Loucy (cell line): Measurements from ENCODE around the gene PPP1R10.
A peak's percentile ranks its signal among the peaks of the same experiment; 100 is the strongest.

Experiments used
- H2AFZ ChIP-seq: fragments of 200-600 bp; sonication (generic); 2 replicates; pipeline ENCODE4 v1.6.0; 2016; ENCODE audit warnings: antibody characterized with exemption, mild to moderate bottlenecking, low read length, moderate library complexity
- H3F3A ChIP-seq: fragments of 200-600 bp; 2 replicates; pipeline ENCODE4 v1.6.0; 2016; ENCODE audit warnings: antibody characterized with exemption, low read depth, mild to moderate bottlenecking
- H3K27me3 ChIP-seq: fragments of 200-600 bp; sonication (generic); 2 replicates; pipeline ENCODE4 v1.6.1; 2014; ENCODE audit warnings: low read length, mild to moderate bottlenecking; ENCODE audit not compliant: insufficient read depth, poor library complexity, severe bottlenecking
- H3K36me3 ChIP-seq: fragments of 200-600 bp; sonication (generic); 2 replicates; pipeline ENCODE4 v1.6.1; 2016; ENCODE audit warnings: low read length; ENCODE audit not compliant: insufficient read depth
- H3K4me1 ChIP-seq: fragments of 200-600 bp; sonication (generic); 2 replicates; pipeline ENCODE4 v1.5.1; 2014; ENCODE audit warnings: low read length, mild to moderate bottlenecking; ENCODE audit not compliant: insufficient read depth, poor library complexity, severe bottlenecking
- H3K4me2 ChIP-seq: fragments of 200-600 bp; sonication (generic); 2 replicates; pipeline ENCODE4 v1.6.0; 2014; ENCODE audit warnings: antibody characterized with exemption, low read length, low read depth, mild to moderate bottlenecking; ENCODE audit not compliant: poor library complexity, severe bottlenecking
- H3K4me3 ChIP-seq: fragments of 200-600 bp; sonication (generic); 2 replicates; pipeline ENCODE4 v1.5.1; 2014; ENCODE audit warnings: low read length, mild to moderate bottlenecking, mixed read lengths; ENCODE audit not compliant: poor library complexity, severe bottlenecking
- H3K79me2 ChIP-seq: fragments of 200-600 bp; sonication (generic); 2 replicates; pipeline ENCODE4 v1.6.1; 2014; ENCODE audit warnings: low read length; ENCODE audit not compliant: insufficient read depth
- H3K9ac ChIP-seq: fragments of 200-600 bp; sonication (generic); 2 replicates; pipeline ENCODE4 v1.6.0; 2014; ENCODE audit warnings: mild to moderate bottlenecking, low read depth, low read length, moderate library complexity; ENCODE audit not compliant: poor library complexity, severe bottlenecking
- H3K9me2 ChIP-seq: fragments of 200-600 bp; sonication (generic); replicated peaks from 2 replicates; pipeline ENCODE4 v1.6.1; 2016; ENCODE audit warnings: low read depth, low read length, mixed read lengths
- H3K9me3 ChIP-seq: fragments of 200-600 bp; sonication (generic); 2 replicates; pipeline ENCODE4 v1.6.1; 2014; ENCODE audit warnings: mild to moderate bottlenecking, antibody characterized with exemption, low read length, low read depth; ENCODE audit not compliant: insufficient read depth
- H4K20me1 ChIP-seq: fragments of 200-600 bp; sonication (generic); 2 replicates; pipeline ENCODE4 v1.6.0; 2014; ENCODE audit warnings: antibody characterized with exemption, low read length, mild to moderate bottlenecking; ENCODE audit not compliant: insufficient read depth, poor library complexity, severe bottlenecking
- CTCF ChIP-seq: fragments of 200-600 bp; sonication (generic); conservative IDR thresholded peaks from 2 replicates; pipeline ENCODE4 v1.5.1; 2014; ENCODE audit warnings: mild to moderate bottlenecking, antibody characterized with exemption, low read length
- EZH2phosphoT487 ChIP-seq: fragments of 200-600 bp; IDR thresholded peaks from 2 replicates; pipeline ENCODE4 v1.6.1; 2018; ENCODE audit warnings: antibody characterized with exemption, mild to moderate bottlenecking, moderate library complexity, borderline replicate concordance

Gene PPP1R10

DNA sequence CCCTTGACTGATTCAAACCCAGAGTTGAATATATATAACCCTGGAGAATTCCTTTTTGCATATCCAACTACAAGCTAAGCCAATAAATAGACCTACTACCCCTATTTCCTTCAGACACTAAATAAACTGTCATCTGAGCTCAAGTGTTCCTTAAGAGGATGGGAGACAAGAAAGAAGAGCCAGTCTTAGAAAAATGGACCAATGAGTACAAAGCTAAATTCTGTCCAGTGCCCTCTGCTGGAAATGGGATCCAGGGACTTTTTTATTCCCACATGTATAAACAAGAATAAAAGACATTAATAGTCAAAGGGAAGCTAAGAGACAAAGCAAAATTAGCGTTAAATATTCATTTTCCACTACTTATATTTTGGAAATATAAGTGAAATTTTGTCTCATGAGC lies 4.8 kb downstream of the PPP1R10 start:
- Histone ChIP-seq H3K9me3 (no peaks in the 10 kb centered on the region), H3K4me3 (no peak overlapping the region), H3K4me2 (no peak overlapping the region), H3F3A (peaks cover 15% of the 10 kb centered on the region; the same call in 1 of the 2 replicates), H3K36me3 (peaks cover 18% of the 10 kb centered on the region), H3K27me3 (peaks cover 19% of the 10 kb centered on the region), H4K20me1 (peaks cover 61% of the 10 kb centered on the region), H3K9ac (no peak overlapping the region), H3K9me2 (no peaks in the 10 kb centered on the region), H2AFZ (no peak overlapping the region), H3K79me2 (peaks cover 54% of the 10 kb centered on the region), H3K4me1 (peaks cover 21% of the 10 kb centered on the region)
- peak; percentile 52 for TF ChIP-seq CTCF
- no peak for TF ChIP-seq EZH2phosphoT487

DNA sequence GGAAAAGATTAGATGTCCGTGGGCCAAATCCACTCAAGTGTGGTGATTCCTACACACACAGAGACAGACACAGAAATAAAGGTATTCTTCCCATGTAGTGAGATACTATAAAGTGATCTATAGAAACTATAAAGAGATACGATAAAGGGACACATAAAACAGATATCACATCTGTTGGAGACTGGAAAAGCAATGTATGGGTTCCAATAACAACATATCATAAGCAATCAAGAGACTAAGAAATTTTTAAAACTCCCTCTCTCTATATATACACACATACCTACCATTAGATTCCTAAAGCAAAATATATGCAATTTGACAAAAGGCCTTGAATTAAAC lies 5.2 kb downstream of the PPP1R10 start:
- H3K27me3 ChIP-seq: peaks cover 18% of the 10 kb centered on the region
- H2AFZ ChIP-seq: no peak overlapping the region
- peaks cover 15% of the 10 kb centered on the region; the same call in 1 of the 2 replicates for H3F3A ChIP-seq
- peaks cover 59% of the 10 kb centered on the region for H4K20me1 ChIP-seq
- H3K9me3 ChIP-seq: no peaks in the 10 kb centered on the region
- no peak overlapping the region for H3K4me2 ChIP-seq
- peaks cover 52% of the 10 kb centered on the region for H3K79me2 ChIP-seq
- no peak overlapping the region for H3K4me3 ChIP-seq
- H3K9me2 ChIP-seq: no peaks in the 10 kb centered on the region
- peaks cover 21% of the 10 kb centered on the region for H3K36me3 ChIP-seq
- no peak for TF ChIP-seq EZH2phosphoT487
- TF ChIP-seq CTCF: no peak
- H3K4me1 ChIP-seq: peaks cover 21% of the 10 kb centered on the region
- no peak overlapping the region for H3K9ac ChIP-seq

- no peak overlapping the region for H3K9ac ChIP-seq
- H3F3A ChIP-seq: peaks cover 15% of the 10 kb centered on the region; the same call in 1 of the 2 replicates
- peaks cover 13% of the 10 kb centered on the region for H3K27me3 ChIP-seq
- peaks cover 21% of the 10 kb centered on the region for H3K36me3 ChIP-seq
- TF ChIP-seq EZH2phosphoT487 (no peak), CTCF (no peak)
- H3K4me3 ChIP-seq: no peak overlapping the region
- H4K20me1 ChIP-seq: peaks cover 54% of the 10 kb centered on the region
- peaks cover 21% of the 10 kb centered on the region for H3K4me1 ChIP-seq
- H3K4me2 ChIP-seq: no peak overlapping the region
- no peaks in the 10 kb centered on the region for H3K9me3 ChIP-seq
- no peaks in the 10 kb centered on the region for H3K9me2 ChIP-seq
- peaks cover 46% of the 10 kb centered on the region for H3K79me2 ChIP-seq
- H2AFZ ChIP-seq: no peak overlapping the region
These were observed 5.7 kb downstream of the PPP1R10 start for GRCh38 chr6:30611150-30611855.
